HEK293 (cell line): ENCODE results near the gene NOS1AP.
A peak's percentile ranks its signal among the peaks of the same experiment; 100 is the strongest.

Experiments used
- CTCF ChIA-PET: fragments of 350-600 bp; formaldehyde crosslinking; extraction: SDS; loops from one replicate; lab custom pipeline; 2021; ENCODE audit warnings: antibody characterized with exemption; lab: Yijun Ruan, JAX
- POLR2A ChIA-PET: fragments of 300-600 bp; formaldehyde crosslinking; extraction: SDS; loops from one replicate; lab custom pipeline; 2020; ENCODE audit warnings: antibody characterized with exemption, inconsistent platforms; lab: Yijun Ruan, JAX
- H3K27ac ChIP-seq: fragments of 200-500 bp; sonication (Bioruptor generic); 2 replicates; pipeline ENCODE4 v1.5.1; 2014; ENCODE audit warnings: low read depth, low read length, control low read depth, inconsistent platforms; ENCODE audit errors: extremely low read depth
- H3K36me3 ChIP-seq, 2 experiments: fragments of 200-500 bp in 1 of 2; sonication (Bioruptor generic) in 1 of 2; 1 replicate in 1 of 2; 2 replicates in 1 of 2; pipeline ENCODE4 v1.5.1; 2014 to 2017; ENCODE audit warnings: inconsistent platforms in 2 of 2, low read length in 2 of 2; ENCODE audit not compliant: control insufficient read depth in 2 of 2, insufficient read depth in 1 of 2
- H3K4me1 ChIP-seq: fragments of 200-500 bp; sonication (Bioruptor generic); 2 replicates; pipeline ENCODE4 v1.5.1; 2014; ENCODE audit warnings: mild to moderate bottlenecking, low read length, inconsistent platforms; ENCODE audit not compliant: control insufficient read depth, insufficient read depth
- H3K4me3 ChIP-seq: 2 replicates; pipeline ENCODE4 v1.5.1; 2011; ENCODE audit warnings: low read depth, mild to moderate bottlenecking, control low read depth, low read length, moderate library complexity
- H3K9me3 ChIP-seq: fragments of 200-500 bp; sonication (Bioruptor generic); 2 replicates; pipeline ENCODE4 v1.5.1; 2014; ENCODE audit warnings: low read depth, low read length, inconsistent platforms; ENCODE audit not compliant: control insufficient read depth, insufficient read depth
- FEZF1 ChIP-seq: fragments of 450-650 bp; formaldehyde crosslinking; IDR thresholded peaks from 2 replicates; pipeline ENCODE4 v1.5.1; 2016; ENCODE audit warnings: missing biosample characterization, missing genetic modification characterization
- GFI1B ChIP-seq: fragments of 450-650 bp; formaldehyde crosslinking; IDR thresholded peaks from 2 replicates; pipeline ENCODE4 v1.5.1; 2016; ENCODE audit warnings: missing biosample characterization, missing genetic modification characterization
- KLF16 ChIP-seq: fragments of 450-650 bp; formaldehyde crosslinking; IDR thresholded peaks from 2 replicates; pipeline ENCODE4 v1.5.1; 2017; ENCODE audit warnings: missing biosample characterization, missing genetic modification characterization
- KLF7 ChIP-seq: fragments of 450-650 bp; formaldehyde crosslinking; IDR thresholded peaks from 2 replicates; pipeline ENCODE4 v1.5.1; 2016; ENCODE audit warnings: missing biosample characterization, missing genetic modification characterization, borderline replicate concordance
- ZBTB11 ChIP-seq: fragments of 450-650 bp; formaldehyde crosslinking; conservative IDR thresholded peaks from 2 replicates; pipeline ENCODE4 v1.5.1; 2016; ENCODE audit warnings: low read depth, missing biosample characterization, missing genetic modification characterization
- ZBTB21 ChIP-seq: fragments of 450-650 bp; formaldehyde crosslinking; IDR thresholded peaks from 2 replicates; pipeline ENCODE4 v1.5.1; 2017; ENCODE audit warnings: missing biosample characterization, missing genetic modification characterization
- ZBTB26 ChIP-seq: fragments of 450-650 bp; formaldehyde crosslinking; optimal IDR thresholded peaks from 2 replicates; pipeline ENCODE3; 2016; ENCODE audit warnings: missing biosample characterization, mild to moderate bottlenecking, missing genetic modification characterization
- ZBTB8A ChIP-seq: fragments of 450-650 bp; formaldehyde crosslinking; IDR thresholded peaks from 2 replicates; pipeline ENCODE4 v1.5.1; 2016; ENCODE audit warnings: missing biosample characterization, missing genetic modification characterization
- ZIC2 ChIP-seq: fragments of 450-650 bp; formaldehyde crosslinking; IDR thresholded peaks from 2 replicates; pipeline ENCODE4 v1.5.1; 2016; ENCODE audit warnings: missing biosample characterization, missing genetic modification characterization
- ZNF394 ChIP-seq: fragments of 450-650 bp; formaldehyde crosslinking; IDR thresholded peaks from 2 replicates; pipeline ENCODE4 v1.5.1; 2016; ENCODE audit warnings: missing biosample characterization, missing genetic modification characterization, mild to moderate bottlenecking, moderate library complexity, borderline replicate concordance
- ZNF48 ChIP-seq: fragments of 450-650 bp; formaldehyde crosslinking; IDR thresholded peaks from 2 replicates; pipeline ENCODE4 v1.5.1; 2016; ENCODE audit warnings: missing biosample characterization, missing genetic modification characterization
- ZNF585B ChIP-seq: fragments of 450-650 bp; formaldehyde crosslinking; IDR thresholded peaks from 2 replicates; pipeline ENCODE4 v1.5.1; 2016; ENCODE audit warnings: missing biosample characterization, missing genetic modification characterization
- ZNF596 ChIP-seq: fragments of 450-650 bp; IDR thresholded peaks from 2 replicates; pipeline ENCODE4 v1.5.0; 2018; ENCODE audit warnings: missing biosample characterization, mild to moderate bottlenecking, missing genetic modification characterization, moderate library complexity
- ZNF600 ChIP-seq: fragments of 450-650 bp; formaldehyde crosslinking; IDR thresholded peaks from 2 replicates; pipeline ENCODE4 v1.5.1; 2016; ENCODE audit warnings: missing biosample characterization, missing genetic modification characterization
- ZNF654 ChIP-seq: fragments of 450-650 bp; formaldehyde crosslinking; IDR thresholded peaks from 2 replicates; pipeline ENCODE4 v1.5.1; 2016; ENCODE audit warnings: low read depth, missing biosample characterization, missing genetic modification characterization
- ZSCAN23 ChIP-seq: fragments of 450-650 bp; formaldehyde crosslinking; IDR thresholded peaks from 2 replicates; pipeline ENCODE4 v1.5.1; 2016; ENCODE audit warnings: missing biosample characterization, missing genetic modification characterization
- TF ChIP-seq, protein P1 (sequence below): fragments of 450-650 bp; formaldehyde crosslinking; IDR thresholded peaks from 2 replicates; pipeline ENCODE4 v1.5.1; 2016; ENCODE audit warnings: missing biosample characterization, missing genetic modification characterization
- TF ChIP-seq, protein P2 (sequence below): fragments of 450-650 bp; formaldehyde crosslinking; IDR thresholded peaks from 2 replicates; pipeline ENCODE4; 2016; ENCODE audit warnings: missing biosample characterization, missing genetic modification characterization

Gene NOS1AP

GRCh38 chr1:162279136-162279498 is 209.6 kb downstream of the NOS1AP start:
- no peak overlapping the region for H3K4me3 ChIP-seq
- no peak overlapping the region for H3K27ac ChIP-seq
- ChIA-PET POLR2A (interaction anchor here (0.6 kb wide), 1 partner anchor 1643 kb away, joined by 4 read pairs; no protein-coding TSS in a partner anchor), CTCF (interaction anchor here (7.3 kb wide), 1 partner anchor 223 kb away, joined by 53 read pairs; no protein-coding TSS in a partner anchor)
- H3K4me1 ChIP-seq = no peaks in the 10 kb centered on the region
- no peaks in the 10 kb centered on the region for H3K9me3 ChIP-seq
- H3K36me3 ChIP-seq = no peaks in the 10 kb centered on the region
- no peak for TF ChIP-seq ZNF600 (tag by site-specific recombination)
- peak; percentile 62; the same call in 1 of the 2 replicates for TF ChIP-seq GFI1B (tag by site-specific recombination)
- peak; percentile 70 for TF ChIP-seq FEZF1 (tag by site-specific recombination)
- TF ChIP-seq ZIC2 (tag by site-specific recombination) = peak; percentile 96

- Histone ChIP-seq H3K27ac (no peak overlapping the region), H3K4me1 (peaks cover 8% of the 10 kb centered on the region)
- no peak for TF ChIP-seq ZNF48 (tag by site-specific recombination)
- TF ChIP-seq ZNF394 (tag by site-specific recombination) = no peak
- TF ChIP-seq ZBTB8A (tag by site-specific recombination) = no peak
- no peak for TF ChIP-seq KLF16
- no peak for TF ChIP-seq ZBTB26 (tag by site-specific recombination)
- TF ChIP-seq KLF7 (tag by site-specific recombination) = no peak
- no peak for TF ChIP-seq ZSCAN23 (tag by site-specific recombination)
- TF ChIP-seq, all 188 proteins: peak for 0
- ChIA-PET POLR2A (no interaction called here), CTCF (no interaction called here)
- H3K4me3 ChIP-seq = no peak overlapping the region
- H3K36me3 ChIP-seq = no peaks in the 10 kb centered on the region
- no peaks in the 10 kb centered on the region for H3K9me3 ChIP-seq
Observed at GRCh38 chr1:162281426-162281825, 211.9 kb downstream of the NOS1AP start.

DNA sequence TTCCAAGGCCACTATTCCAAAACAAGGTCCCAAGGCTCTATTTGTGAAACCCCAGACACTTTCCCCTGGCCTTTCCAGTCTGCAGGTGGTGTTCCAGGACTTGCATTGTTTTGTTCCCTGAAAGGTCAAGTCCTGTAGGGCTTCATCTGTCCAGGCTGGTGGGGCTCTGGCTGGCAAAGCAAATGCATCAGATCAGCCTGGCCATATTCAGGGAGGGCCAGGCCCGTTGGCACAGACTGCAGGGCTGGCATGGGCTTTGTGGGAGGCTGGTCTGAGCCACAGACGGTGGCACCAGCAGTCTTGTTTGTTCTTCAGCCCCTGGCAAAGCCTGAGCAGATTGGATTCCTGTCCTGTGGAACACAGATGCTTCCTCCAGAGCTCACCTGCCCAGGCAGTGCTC is 214.2 kb downstream of the NOS1AP start:
- Histone ChIP-seq H3K36me3 (no peaks in the 10 kb centered on the region), H3K4me1 (peaks cover 8% of the 10 kb centered on the region), H3K27ac (no peak overlapping the region), H3K4me3 (no peak overlapping the region), H3K9me3 (no peaks in the 10 kb centered on the region)
- TF ChIP-seq ZNF585B (tag by site-specific recombination) (no peak), ZNF596 (no peak), ZBTB21 (tag by site-specific recombination) (no peak), ZBTB11 (tag by site-specific recombination) (no peak), ZNF654 (tag by site-specific recombination) (no peak)
- TF ChIP-seq, protein P1, sequence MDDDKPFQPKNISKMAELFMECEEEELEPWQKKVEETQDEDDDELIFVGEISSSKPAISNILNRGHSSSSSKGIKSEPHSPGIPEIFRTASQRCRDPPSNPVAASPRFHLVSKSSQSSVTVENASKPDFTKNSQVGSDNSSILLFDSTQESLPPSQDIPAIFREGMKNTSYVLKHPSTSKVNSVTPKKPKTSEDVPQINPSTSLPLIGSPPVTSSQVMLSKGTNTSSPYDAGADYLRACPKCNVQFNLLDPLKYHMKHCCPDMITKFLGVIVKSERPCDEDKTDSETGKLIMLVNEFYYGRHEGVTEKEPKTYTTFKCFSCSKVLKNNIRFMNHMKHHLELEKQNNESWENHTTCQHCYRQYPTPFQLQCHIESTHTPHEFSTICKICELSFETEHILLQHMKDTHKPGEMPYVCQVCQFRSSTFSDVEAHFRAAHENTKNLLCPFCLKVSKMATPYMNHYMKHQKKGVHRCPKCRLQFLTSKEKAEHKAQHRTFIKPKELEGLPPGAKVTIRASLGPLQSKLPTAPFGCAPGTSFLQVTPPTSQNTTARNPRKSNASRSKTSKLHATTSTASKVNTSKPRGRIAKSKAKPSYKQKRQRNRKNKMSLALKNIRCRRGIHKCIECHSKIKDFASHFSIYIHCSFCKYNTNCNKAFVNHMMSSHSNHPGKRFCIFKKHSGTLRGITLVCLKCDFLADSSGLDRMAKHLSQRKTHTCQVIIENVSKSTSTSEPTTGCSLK (tag by site-specific recombination) = no peak
- TF ChIP-seq, protein P2, sequence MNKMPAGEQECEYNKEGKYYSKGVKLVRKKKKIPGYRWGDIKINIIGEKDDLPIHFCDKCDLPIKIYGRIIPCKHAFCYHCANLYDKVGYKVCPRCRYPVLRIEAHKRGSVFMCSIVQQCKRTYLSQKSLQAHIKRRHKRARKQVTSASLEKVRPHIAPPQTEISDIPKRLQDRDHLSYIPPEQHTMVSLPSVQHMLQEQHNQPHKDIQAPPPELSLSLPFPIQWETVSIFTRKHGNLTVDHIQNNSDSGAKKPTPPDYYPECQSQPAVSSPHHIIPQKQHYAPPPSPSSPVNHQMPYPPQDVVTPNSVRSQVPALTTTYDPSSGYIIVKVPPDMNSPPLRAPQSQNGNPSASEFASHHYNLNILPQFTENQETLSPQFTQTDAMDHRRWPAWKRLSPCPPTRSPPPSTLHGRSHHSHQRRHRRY (tag by site-specific recombination) = no peak
- ChIA-PET CTCF (interaction anchor here (0.6 to 0.9 kb wide), 3 partner anchors 13 to 227 kb away, joined by 3 to 6 read pairs (median 5); no protein-coding TSS in a partner anchor), POLR2A (no interaction called here)
